H1 (cell line): ENCODE results near the gene STARD13. TPM values are rescaled to one million over a fixed set of nuclear protein-coding genes. Genes with fewer than 3 reads are reported as not detected.

Experiments used
- CTCF ChIA-PET: fragments of 300-600 bp; sonication (Branson Sonifier 250); formaldehyde crosslinking; loops from one replicate; lab custom pipeline; 2021; ENCODE audit not compliant: partially characterized antibody; lab: Charles Lee
- POLR2A ChIA-PET: fragments of 300-600 bp; sonication (Branson Sonifier 250); formaldehyde crosslinking; loops from one replicate; lab custom pipeline; 2021; ENCODE audit warnings: inconsistent platforms; ENCODE audit not compliant: partially characterized antibody; lab: Charles Lee
- DNase-seq, 2 experiments: peaks; one replicate each; pipeline versions ENCODE4 v3.0.0 to v3.0.0-alpha.2; 2010 to 2022; ENCODE audit warnings: low spot score in 2 of 2, low read depth in 1 of 2, mixed read lengths in 1 of 2
- FAIRE-seq: peaks from 2 replicates; lab custom pipeline; 2011; peaks lifted over from hg19 to GRCh38; lab: Jason Lieb, UNC
- H2AFZ ChIP-seq: 2 replicates; pipeline ENCODE4 v1.8.1; 2012; ENCODE audit warnings: low read length, inconsistent platforms
- H2AK5ac ChIP-seq: 2 replicates; pipeline ENCODE4 v1.6.1; 2013; ENCODE audit warnings: low read depth, low read length
- H2BK120ac ChIP-seq: replicated peaks from 2 replicates; pipeline ENCODE3; 2013; ENCODE audit warnings: low read depth, low read length, inconsistent platforms
- H2BK12ac ChIP-seq: 2 replicates; pipeline ENCODE4 v1.6.1; 2013; ENCODE audit warnings: low read depth, low read length
- H2BK15ac ChIP-seq: 2 replicates; pipeline ENCODE4 v1.6.1; 2013; ENCODE audit warnings: low read length
- H2BK20ac ChIP-seq: 2 replicates; pipeline ENCODE4 v1.6.1; 2013; ENCODE audit warnings: low read length
- H2BK5ac ChIP-seq: 2 replicates; pipeline ENCODE4 v1.6.1; 2013; ENCODE audit warnings: low read depth, low read length
- H3K14ac ChIP-seq: 2 replicates; pipeline ENCODE4 v1.6.1; 2013; ENCODE audit warnings: inconsistent platforms; ENCODE audit not compliant: insufficient read length
- H3K18ac ChIP-seq: 2 replicates; pipeline ENCODE4 v1.6.1; 2013; ENCODE audit warnings: low read length; ENCODE audit errors: extremely low read depth
- H3K23ac ChIP-seq: 2 replicates; pipeline ENCODE4 v1.6.1; 2013; ENCODE audit warnings: inconsistent platforms; ENCODE audit not compliant: insufficient read length
- H3K23me2 ChIP-seq: 2 replicates; pipeline ENCODE4 v1.6.1; 2013; ENCODE audit warnings: low read depth, low read length
- H3K27ac ChIP-seq: 2 replicates; pipeline ENCODE4 v1.6.1; 2011; ENCODE audit warnings: low read depth, low read length, inconsistent platforms
- H3K27me3 ChIP-seq, 4 experiments: replicated peaks in 1 of 4; 1 replicate in 1 of 4; 2 replicates in 3 of 4; pipeline versions ENCODE4 v1.6.1 to v1.8.1; 2011 to 2013; ENCODE audit warnings: low read length in 3 of 4, mild to moderate bottlenecking in 3 of 4, inconsistent platforms in 2 of 4, mixed read lengths in 2 of 4, moderate library complexity in 1 of 4; ENCODE audit not compliant: control insufficient read depth in 3 of 4, insufficient read depth in 3 of 4; ENCODE audit errors: extremely low read depth in 1 of 4
- H3K36me3 ChIP-seq, 4 experiments: 2 replicates each; pipeline versions ENCODE4 v1.6.1 to v1.8.1; 2011 to 2013; ENCODE audit warnings: mild to moderate bottlenecking in 4 of 4, low read length in 3 of 4, moderate library complexity in 2 of 4, control low read depth in 1 of 4, inconsistent platforms in 1 of 4; ENCODE audit not compliant: insufficient read depth in 4 of 4, control insufficient read depth in 2 of 4
- H3K4ac ChIP-seq: replicated peaks from 2 replicates; pipeline ENCODE3; 2013; ENCODE audit warnings: low read length, low read depth, mixed read lengths, inconsistent platforms; ENCODE audit not compliant: insufficient read length
- H3K4me1 ChIP-seq, 4 experiments: replicated peaks in 1 of 4; 1 replicate in 1 of 4; 2 replicates in 3 of 4; pipeline versions ENCODE4 v1.6.1 to v1.8.1; 2011 to 2013; ENCODE audit warnings: low read length in 3 of 4, inconsistent platforms in 2 of 4, mixed read lengths in 1 of 4; ENCODE audit not compliant: insufficient read depth in 4 of 4, control insufficient read depth in 3 of 4
- H3K4me2 ChIP-seq, 2 experiments: 2 replicates each; pipeline versions ENCODE4 v1.6.1 to v1.8.1; 2011 to 2013; ENCODE audit warnings: low read depth in 2 of 2, low read length in 2 of 2, control low read depth in 1 of 2, inconsistent platforms in 1 of 2, mild to moderate bottlenecking in 1 of 2; ENCODE audit not compliant: insufficient read depth in 1 of 2
- H3K4me3 ChIP-seq, 4 experiments: fragments of 200-600, 300-600 bp in 1 of 4; sonication (generic), shearing (Covaris generic), sonication (Bioruptor Twin) in 1 of 4; 2 replicates each; pipeline versions ENCODE4 v1.5.1 to v1.8.1; 2011 to 2016; ENCODE audit warnings: low read length in 4 of 4, low read depth in 3 of 4, control low read depth in 2 of 4, inconsistent platforms in 2 of 4, mild to moderate bottlenecking in 2 of 4, mixed read lengths in 1 of 4, moderate library complexity in 1 of 4; ENCODE audit not compliant: insufficient read depth in 2 of 4; ENCODE audit errors: extremely low read depth in 1 of 4
- H3K56ac ChIP-seq: replicated peaks from 2 replicates; pipeline ENCODE3; 2013; ENCODE audit warnings: low read depth, mild to moderate bottlenecking, mixed read lengths, low read length, inconsistent platforms; ENCODE audit not compliant: insufficient read length
- H3K79me1 ChIP-seq: 2 replicates; pipeline ENCODE4 v1.6.1; 2013; ENCODE audit warnings: low read depth, low read length, control low read depth
- H3K79me2 ChIP-seq, 2 experiments: 2 replicates each; pipeline versions ENCODE4 v1.6.1 to v1.8.1; 2012 to 2013; ENCODE audit warnings: low read length in 2 of 2, mild to moderate bottlenecking in 2 of 2, inconsistent platforms in 1 of 2; ENCODE audit not compliant: insufficient read depth in 2 of 2, control insufficient read depth in 1 of 2
- H3K9ac ChIP-seq, 4 experiments: replicated peaks in 1 of 4; 1 replicate in 1 of 4; 2 replicates in 3 of 4; pipeline versions ENCODE4 v1.6.1 to v1.8.1; 2011 to 2013; ENCODE audit warnings: low read depth in 3 of 4, low read length in 3 of 4, control low read depth in 2 of 4, mild to moderate bottlenecking in 2 of 4, moderate library complexity in 2 of 4, inconsistent platforms in 1 of 4; ENCODE audit errors: extremely low read depth in 1 of 4
- H3K9me3 ChIP-seq, 2 experiments: 2 replicates each; pipeline versions ENCODE4 v1.6.1 to v1.8.1; 2012 to 2013; ENCODE audit warnings: mild to moderate bottlenecking in 2 of 2, moderate library complexity in 2 of 2, control low read depth in 1 of 2, inconsistent platforms in 1 of 2, low read depth in 1 of 2, low read length in 1 of 2, mixed read lengths in 1 of 2; ENCODE audit not compliant: insufficient read depth in 2 of 2
- H4K20me1 ChIP-seq, 2 experiments: replicated peaks in 1 of 2; 2 replicates each; pipeline versions ENCODE3 to v1.8.1; 2011 to 2013; ENCODE audit warnings: inconsistent platforms in 2 of 2, low read length in 2 of 2, mild to moderate bottlenecking in 1 of 2; ENCODE audit not compliant: insufficient read depth in 2 of 2, control insufficient read depth in 1 of 2
- H4K5ac ChIP-seq: 2 replicates; pipeline ENCODE4 v1.6.1; 2013; ENCODE audit warnings: low read length, low read depth, mixed read lengths, inconsistent platforms; ENCODE audit not compliant: insufficient read length
- H4K8ac ChIP-seq: 2 replicates; pipeline ENCODE4 v1.8.0; 2013; ENCODE audit warnings: mild to moderate bottlenecking, moderate library complexity, low read length, inconsistent platforms; ENCODE audit not compliant: insufficient read depth; ENCODE audit errors: extremely low read depth
- H4K91ac ChIP-seq: replicated peaks from 2 replicates; pipeline ENCODE3; 2013; ENCODE audit warnings: low read length, mixed read lengths, inconsistent platforms; ENCODE audit not compliant: insufficient read length
- BRCA1 ChIP-seq: IDR thresholded peaks from 2 replicates; pipeline ENCODE4 v1.6.1; 2012; ENCODE audit warnings: low read depth, low read length, improper control_type of control experiment
- FOSL1 ChIP-seq: IDR thresholded peaks from 2 replicates; pipeline ENCODE4 v1.6.1; 2011; ENCODE audit warnings: mild to moderate bottlenecking, low read depth, low read length, moderate library complexity; ENCODE audit not compliant: insufficient read depth
- GTF2F1 ChIP-seq: IDR thresholded peaks from 2 replicates; pipeline ENCODE4 v1.6.1; 2012; ENCODE audit warnings: low read depth, low read length, improper control_type of control experiment, borderline replicate concordance
- HDAC2 ChIP-seq, 2 experiments: fragments of 300-600 bp in 1 of 2; sonication (generic) in 1 of 2; IDR thresholded peaks; 2 replicates each; pipeline ENCODE4 v1.6.1; 2011 to 2012; ENCODE audit warnings: low read depth in 2 of 2, low read length in 2 of 2, mild to moderate bottlenecking in 2 of 2, moderate library complexity in 2 of 2, borderline replicate concordance in 1 of 2, inconsistent platforms in 1 of 2
- WGBS, 2 experiments: shearing (Covaris generic) in 1 of 2; methylation state at CpG; one replicate each; pipeline versions ENCODE4 v1.1.6 to v1.1.7; 2013 to 2015; ENCODE audit warnings: low lambda C conversion rate in 2 of 2, mixed read lengths in 2 of 2, inconsistent platforms in 1 of 2, low coverage in 1 of 2, missing lambda C conversion rate in 1 of 2; ENCODE audit not compliant: insufficient replicate concordance in 2 of 2, insufficient coverage in 1 of 2, insufficient read length in 1 of 2; ENCODE audit errors: extremely low coverage in 1 of 2, missing lambda C conversion rate in 1 of 2; 5-methylcytosine and 5-hydroxymethylcytosine counted together
- polyA plus RNA-seq, 7 experiments: library from polyadenylated mRNA; depleted of rRNA in 3 of 7; stranded (reverse) in 5 of 7; unstranded in 2 of 7; fragments of >200 nt in 5 of 7; fragments of 200-250 nt in 2 of 7; gene quantifications; 1 replicate in 5 of 7; 2 replicates in 1 of 7; 4 replicates in 1 of 7; pipeline versions ENCODE4 v1.2.1 to v1.2.3, GENCODE V29; 2011 to 2013; ENCODE audit warnings: missing spikeins in 2 of 7, mixed read lengths in 2 of 7
- total RNA-seq: library from RNA; stranded (reverse); fragmentation: NEBNext Ultra II Directional; extraction: Animal tissue kit (Norgen Biotek cat#: 25700); gene quantifications from 2 replicates; pipeline ENCODE4 v1.2.1, GENCODE V29; 2021

The STARD13 gene
- total and polyA plus RNA-seq, 2 of the 8 experiments (the other 6 are each of a cell fraction or from before 2014, with no cell fraction given): 0.82 to 2.9 TPM

GRCh38 chr13:33089311-33089710, 196.2 kb downstream of the STARD13 start:
- no peak overlapping the region for H4K8ac ChIP-seq
- H3K23me2 ChIP-seq: no peaks in the 10 kb centered on the region
- no peak overlapping the region for H2BK12ac ChIP-seq
- H4K5ac ChIP-seq: no peak overlapping the region
- H2BK120ac ChIP-seq: no peak overlapping the region
- H3K56ac ChIP-seq: no peak overlapping the region
- H4K20me1 ChIP-seq: no peaks in the 10 kb centered on the region
- no peaks in the 10 kb centered on the region for H3K36me3 ChIP-seq
- no peak for FAIRE-seq
- H2AFZ ChIP-seq: no peak overlapping the region
- H3K9me3 ChIP-seq: no peaks in the 10 kb centered on the region
- H3K4ac ChIP-seq: no peak overlapping the region
- ChIA-PET CTCF (interaction anchor here (0.5 to 0.6 kb wide), 2 partner anchors 69 to 412 kb away, joined by 3 read pairs; no protein-coding TSS in a partner anchor), POLR2A (no interaction called here)
- H2AK5ac ChIP-seq: no peak overlapping the region
- no peak overlapping the region for H2BK20ac ChIP-seq
- no peak overlapping the region for H2BK5ac ChIP-seq
- H3K23ac ChIP-seq: no peak overlapping the region
- H2BK15ac ChIP-seq: no peak overlapping the region
- no peak overlapping the region for H3K27ac ChIP-seq
- DNase-seq: no peak
- H3K79me1 ChIP-seq: no peaks in the 10 kb centered on the region
- H3K9ac ChIP-seq: no peak overlapping the region
- H3K79me2 ChIP-seq: no peaks in the 10 kb centered on the region
- H4K91ac ChIP-seq: no peak overlapping the region
- 94% methylated on average over 3 of the region's 3 CpGs; no CpG with 5 or more reads in 1 of the 2 experiments for WGBS, 2 experiments
- H3K4me2 ChIP-seq: no peak overlapping the region
- no peak overlapping the region for H3K18ac ChIP-seq
- peaks cover 0 to 8% (median 5%) of the 10 kb centered on the region in 4 experiments; a peak in 4 of 7 replicates for H3K4me1 ChIP-seq
- H3K14ac ChIP-seq: no peak overlapping the region
- no peak overlapping the region for H3K4me3 ChIP-seq
- no peaks in the 10 kb centered on the region for H3K27me3 ChIP-seq
- TF ChIP-seq GTF2F1 (no peak), HDAC2 (IDR thresholded peaks at IDR 0.05; ENCODE audit: borderline replicate concordance in 1 of 2, low read depth in 2 of 2, low read length in 2 of 2) (no peak), BRCA1 (no peak), FOSL1 (no peak)
